GM15510 (cell line): ENCODE results near the gene ANKRD18B.

Experiments
- POLR2A ChIP-seq: IDR thresholded peaks from 3 replicates; pipeline ENCODE4 v1.6.1; 2011; ENCODE audit warnings: borderline replicate concordance; ENCODE audit not compliant: insufficient read length; ENCODE audit errors: extremely low read depth

The ANKRD18B gene

DNA sequence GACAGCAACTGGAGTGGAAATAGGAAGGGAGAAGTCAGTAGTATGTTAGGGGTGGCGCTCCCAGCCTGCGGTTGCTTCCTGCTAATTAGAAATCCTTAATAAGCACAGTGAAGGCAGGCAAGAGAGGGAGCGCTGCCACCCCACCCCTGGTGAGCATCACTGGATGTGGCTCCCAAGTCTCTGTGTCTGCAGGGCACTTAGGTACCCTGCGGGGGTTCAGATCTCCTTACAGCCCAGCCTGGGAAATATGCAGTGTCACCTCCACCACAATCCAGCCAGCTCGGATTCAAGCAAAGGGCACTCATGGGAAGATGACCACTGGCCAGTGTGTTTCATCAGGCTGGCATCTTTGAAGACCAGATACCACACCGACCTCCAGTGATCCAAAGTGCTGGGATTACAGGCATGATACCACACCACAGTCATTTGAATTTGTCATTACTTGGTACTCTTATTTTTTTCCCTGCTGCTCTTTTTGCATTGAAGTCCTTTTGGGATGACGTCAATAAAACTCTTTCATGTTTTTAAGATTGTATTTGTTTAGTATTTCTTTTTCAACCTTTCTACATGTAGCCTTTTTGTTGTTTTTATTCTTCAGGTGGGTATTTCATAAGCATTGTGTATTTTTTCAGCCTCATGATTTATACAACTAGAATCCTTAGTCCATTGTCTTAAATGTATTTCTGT lies 90.1 kb downstream of the ANKRD18B start:
- TF ChIP-seq POLR2A, result no peak

DNA sequence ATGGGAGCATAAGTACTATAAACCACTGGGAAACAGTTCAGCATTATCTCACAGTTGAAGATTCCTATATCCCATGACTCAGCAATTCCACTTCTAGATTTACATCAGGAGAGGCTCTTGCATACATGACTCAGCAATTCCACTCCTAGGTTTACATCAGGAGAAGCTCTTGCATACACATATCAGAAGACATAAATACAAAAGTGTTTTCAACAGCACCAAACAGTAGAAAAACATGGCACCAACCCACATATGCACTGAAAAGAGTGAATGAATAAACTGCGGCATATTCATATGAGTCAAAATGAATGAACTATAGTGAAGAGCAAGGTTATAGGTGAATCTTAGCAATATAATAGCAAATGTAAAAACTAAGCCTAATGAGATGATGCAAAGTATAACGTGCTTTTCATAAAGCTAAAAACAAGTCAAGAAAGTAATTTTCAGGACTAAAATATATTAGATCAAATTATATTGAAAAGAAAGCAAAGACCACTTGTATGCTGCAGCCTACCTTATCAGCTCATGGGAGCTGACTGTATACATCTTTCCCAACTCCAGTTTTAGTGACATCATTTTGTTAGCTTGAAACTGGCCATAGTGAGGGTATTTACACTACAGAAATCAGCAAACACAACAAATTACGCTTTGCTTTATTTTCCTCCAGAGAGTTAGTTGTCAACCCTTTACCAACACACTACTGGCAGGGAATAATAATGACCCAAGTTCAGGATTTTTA lies 95.8 kb downstream of the ANKRD18B start:
- no peak for TF ChIP-seq POLR2A

DNA sequence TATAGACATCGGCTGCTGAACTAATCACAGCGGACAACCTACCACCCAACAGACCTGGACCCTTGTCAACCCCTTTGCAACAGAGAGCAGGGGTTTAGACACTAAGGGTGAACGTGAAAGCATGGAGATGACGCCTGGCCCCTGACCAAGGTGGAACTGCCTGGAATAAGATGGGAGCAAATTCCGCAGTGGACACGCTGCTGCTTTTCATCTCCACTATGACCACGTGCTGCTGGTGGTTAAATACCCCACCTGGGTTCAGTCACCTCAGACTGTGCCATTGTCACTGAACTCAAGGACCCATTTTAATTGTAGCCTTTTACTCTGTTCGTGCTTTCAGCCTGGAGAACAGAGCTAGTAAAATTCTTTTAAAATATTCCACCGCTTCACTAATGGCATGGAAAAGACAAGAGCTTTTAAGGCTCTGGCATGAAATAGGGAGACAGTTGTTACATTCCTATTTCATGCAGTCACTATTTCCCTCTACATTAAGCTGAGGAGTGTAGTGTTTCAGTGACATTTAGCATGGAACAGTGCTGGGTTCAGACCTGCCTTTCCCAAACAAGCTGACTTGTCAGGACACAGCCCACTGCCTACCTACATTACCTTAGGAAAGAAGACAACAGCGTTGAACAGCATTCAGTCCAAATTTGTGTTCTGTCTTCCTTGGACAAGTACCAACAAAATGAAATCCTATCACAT lies 96.8 kb downstream of the ANKRD18B start:
- no peak for TF ChIP-seq POLR2A
